ENCODE results near the gene CCNB1. TPM values are rescaled to one million over a fixed set of nuclear protein-coding genes. Genes with fewer than 3 reads are reported as not detected.

CCNB1 gene
- total RNA-seq, 1 experiment from 2014 or later: 281 TPM

DNA sequence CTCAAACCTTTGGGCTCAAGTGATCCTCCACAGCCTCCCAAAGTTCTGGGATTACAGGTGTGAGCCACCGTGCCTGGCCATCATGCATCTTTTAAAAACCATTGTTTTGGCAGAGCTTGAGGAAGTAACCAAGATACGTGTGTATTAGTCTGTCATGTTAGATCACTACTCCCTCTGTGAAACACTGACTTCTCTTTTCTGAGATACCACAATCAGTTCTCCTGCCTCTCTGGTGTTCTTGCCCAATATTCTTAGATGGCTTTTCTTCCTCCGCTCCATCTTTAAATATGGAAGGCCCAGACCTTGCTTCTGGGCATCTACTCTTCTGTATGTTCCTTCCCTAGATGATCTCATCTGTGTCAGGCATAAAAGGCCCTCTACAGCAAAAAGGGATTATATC is 14.2 kb upstream of the CCNB1 start:
- no TSS peak for BruUV-seq (replicated peaks)
- Histone ChIP-seq H3K27ac (ENCODE audit: low read depth, low read length) (no peak overlapping the region), H3K9me2 (ENCODE audit: insufficient read depth) (no peaks in the 10 kb centered on the region), H3K4me3 (replicated peaks in 1 of 2; ENCODE audit: low read depth in 1 of 2, low read length in 2 of 2) (no peak overlapping the region), H3K4me1 (ENCODE audit: control insufficient read depth in 1 of 2, insufficient read depth in 2 of 2, low read length in 2 of 2) (no peaks in the 10 kb centered on the region), H3K27me3 (ENCODE audit: insufficient read depth, low read length) (no peaks in the 10 kb centered on the region), H3K9ac (ENCODE audit: low read length) (no peak overlapping the region), H3K79me2 (ENCODE audit: insufficient read depth, low read length) (no peaks in the 10 kb centered on the region), H3K36me3 (ENCODE audit: control insufficient read depth in 1 of 2, insufficient read depth in 2 of 2, low read length in 2 of 2) (no peaks in the 10 kb centered on the region), H3K9me3 (ENCODE audit: control insufficient read depth in 1 of 2, insufficient read depth in 1 of 2, low read depth in 1 of 2, low read length in 2 of 2) (no peaks in the 10 kb centered on the region), H3K4me2 (ENCODE audit: low read length) (no peak overlapping the region), H2AFZ (ENCODE audit: low read depth, low read length, poor library complexity, severe bottlenecking) (no peak overlapping the region), H4K20me1 (ENCODE audit: insufficient read depth) (no peaks in the 10 kb centered on the region)
- intact Hi-C loops (cut with micrococcal nuclease): no loop called here
- no peak for ATAC-seq
- ChIA-PET CTCF (no interaction called here), RAD21 (ENCODE audit: low non-redundant PET in 1 of 2, low total read pairs in 2 of 2, uncharacterized antibody in 2 of 2, unreplicated experiment in 2 of 2) (no interaction called here), POLR2A (no interaction called here)
- no peak for DNase-seq (ENCODE audit: low read depth, low spot score)
- TF ChIP-seq ZNF274 (IDR thresholded peaks at IDR 0.05; ENCODE audit: low read depth, low read length) (no peak), CEBPB (IDR thresholded peaks at IDR 0.05; ENCODE audit: low read depth) (no peak)

DNA sequence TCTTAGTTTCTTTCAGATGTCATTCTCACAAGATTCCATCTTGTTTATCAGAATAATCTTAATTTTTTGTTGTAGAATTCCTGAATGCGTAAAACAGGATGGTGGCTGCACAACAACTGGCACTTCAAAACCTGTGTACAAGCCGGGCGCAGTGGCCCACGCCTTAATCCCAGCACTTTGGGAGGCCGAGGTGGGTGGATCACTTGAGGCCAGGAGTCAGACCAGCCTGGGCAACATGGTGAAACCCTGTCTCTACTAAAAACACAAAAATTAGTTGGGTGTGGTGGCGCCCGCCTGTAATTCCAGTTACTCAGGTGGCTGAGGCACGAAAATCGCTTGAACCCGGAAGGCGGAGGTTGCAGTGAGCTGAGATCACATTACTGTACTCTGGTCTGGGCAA is 10.5 kb upstream of the CCNB1 start:
- ChIA-PET CTCF (no interaction called here), POLR2A (interaction anchor here (0.9 kb wide), 1 partner anchor 9 kb away, joined by 4 read pairs; no protein-coding TSS in a partner anchor)
- BruUV-seq (replicated peaks): no TSS peak

More for the DNA sequence above, 10.5 kb upstream of the CCNB1 start:
- Histone ChIP-seq H3K9me3 (ENCODE audit: control insufficient read depth in 1 of 2, insufficient read depth in 1 of 2, low read depth in 1 of 2, low read length in 2 of 2) (no peaks in the 10 kb centered on the region), H3K9me2 (ENCODE audit: insufficient read depth) (no peaks in the 10 kb centered on the region), H3K27ac (ENCODE audit: low read depth, low read length) (no peak overlapping the region), H3K9ac (ENCODE audit: low read length) (no peak overlapping the region), H3K4me3 (replicated peaks in 1 of 2; ENCODE audit: low read depth in 1 of 2, low read length in 2 of 2) (no peak overlapping the region), H4K20me1 (ENCODE audit: insufficient read depth) (no peaks in the 10 kb centered on the region), H3K4me2 (ENCODE audit: low read length) (no peak overlapping the region), H3K27me3 (ENCODE audit: insufficient read depth, low read length) (no peaks in the 10 kb centered on the region), H3K79me2 (ENCODE audit: insufficient read depth, low read length) (no peaks in the 10 kb centered on the region), H3K4me1 (ENCODE audit: control insufficient read depth in 1 of 2, insufficient read depth in 2 of 2, low read length in 2 of 2) (no peaks in the 10 kb centered on the region), H3K36me3 (ENCODE audit: control insufficient read depth in 1 of 2, insufficient read depth in 2 of 2, low read length in 2 of 2) (no peaks in the 10 kb centered on the region), H2AFZ (ENCODE audit: low read depth, low read length, poor library complexity, severe bottlenecking) (no peak overlapping the region)
- intact Hi-C loops (cut with micrococcal nuclease): no loop called here
- TF ChIP-seq YY1 (IDR thresholded peaks at IDR 0.05; ENCODE audit: extremely low read depth, insufficient replicate concordance, low read depth, low read length) (no peak), EZH2 (IDR thresholded peaks at IDR 0.05) (no peak), JUND (IDR thresholded peaks at IDR 0.05) (no peak), EZH2phosphoT487 (IDR thresholded peaks at IDR 0.05; ENCODE audit: borderline replicate concordance) (no peak), ZNF274 (IDR thresholded peaks at IDR 0.05; ENCODE audit: low read depth, low read length) (no peak), SRF (IDR thresholded peaks at IDR 0.05; ENCODE audit: low read depth) (no peak), POLR2AphosphoS5 (IDR thresholded peaks at IDR 0.05; ENCODE audit: low read depth, low read length) (no peak), RAD21 (IDR thresholded peaks at IDR 0.05; ENCODE audit: low read depth) (no peak), SIN3A (IDR thresholded peaks at IDR 0.05; ENCODE audit: low read depth) (no peak)
- TF ChIP-seq, protein P1, sequence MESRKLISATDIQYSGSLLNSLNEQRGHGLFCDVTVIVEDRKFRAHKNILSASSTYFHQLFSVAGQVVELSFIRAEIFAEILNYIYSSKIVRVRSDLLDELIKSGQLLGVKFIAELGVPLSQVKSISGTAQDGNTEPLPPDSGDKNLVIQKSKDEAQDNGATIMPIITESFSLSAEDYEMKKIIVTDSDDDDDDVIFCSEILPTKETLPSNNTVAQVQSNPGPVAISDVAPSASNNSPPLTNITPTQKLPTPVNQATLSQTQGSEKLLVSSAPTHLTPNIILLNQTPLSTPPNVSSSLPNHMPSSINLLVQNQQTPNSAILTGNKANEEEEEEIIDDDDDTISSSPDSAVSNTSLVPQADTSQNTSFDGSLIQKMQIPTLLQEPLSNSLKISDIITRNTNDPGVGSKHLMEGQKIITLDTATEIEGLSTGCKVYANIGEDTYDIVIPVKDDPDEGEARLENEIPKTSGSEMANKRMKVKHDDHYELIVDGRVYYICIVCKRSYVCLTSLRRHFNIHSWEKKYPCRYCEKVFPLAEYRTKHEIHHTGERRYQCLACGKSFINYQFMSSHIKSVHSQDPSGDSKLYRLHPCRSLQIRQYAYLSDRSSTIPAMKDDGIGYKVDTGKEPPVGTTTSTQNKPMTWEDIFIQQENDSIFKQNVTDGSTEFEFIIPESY (IDR thresholded peaks at IDR 0.05; ENCODE audit: extremely low read depth, insufficient replicate concordance, low read length): no peak
- DNase-seq (ENCODE audit: low read depth, low spot score): no peak
- no peak for ATAC-seq
- RAD21 ChIA-PET (ENCODE audit: low non-redundant PET in 1 of 2, low total read pairs in 2 of 2, uncharacterized antibody in 2 of 2, unreplicated experiment in 2 of 2): no interaction called here

All from HCT116 (cell line).